GM19372 (cell line): ENCODE results near the gene PRDX2.

Experiments
- ATAC-seq: cut with Tn5 transposase; IDR thresholded peaks from one replicate; pipeline ENCODE4 v1.9.1; 2021; ENCODE audit warnings: mild to moderate bottlenecking, low read depth, moderate library complexity; ENCODE audit not compliant: unreplicated experiment

The PRDX2 gene

DNA sequence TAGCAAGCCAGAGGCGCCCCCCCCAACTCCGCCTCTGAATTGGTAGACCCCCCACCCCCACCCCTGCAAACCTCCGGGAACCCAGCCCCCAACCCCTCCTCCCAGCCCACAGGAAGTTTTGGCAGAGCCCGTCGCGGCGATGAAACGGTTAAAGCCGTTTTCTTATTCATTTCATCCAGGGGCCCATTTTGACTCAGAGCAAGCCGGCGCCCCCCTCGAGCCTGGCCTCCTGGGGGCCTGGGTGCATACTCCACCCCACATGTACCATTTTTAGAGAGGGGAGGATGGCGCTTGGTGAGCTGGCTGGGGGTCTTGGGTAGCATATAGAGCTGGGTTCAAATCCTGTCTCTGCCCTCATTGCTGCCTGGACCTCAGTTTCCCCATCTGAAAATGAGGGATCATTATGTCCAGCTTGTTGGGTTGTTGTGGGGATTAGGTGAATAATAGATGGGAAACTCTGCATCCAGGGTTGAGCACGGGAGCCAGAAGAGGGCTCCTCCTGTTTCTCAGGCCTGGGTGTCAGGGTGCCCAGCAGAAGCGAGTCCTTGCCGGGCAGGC is 18.2 kb downstream of the PRDX2 start:
- no peak for ATAC-seq

GRCh38 chr19:12782424-12783290 is 18.9 kb downstream of the PRDX2 start:
- peak; percentile 47 for ATAC-seq

DNA sequence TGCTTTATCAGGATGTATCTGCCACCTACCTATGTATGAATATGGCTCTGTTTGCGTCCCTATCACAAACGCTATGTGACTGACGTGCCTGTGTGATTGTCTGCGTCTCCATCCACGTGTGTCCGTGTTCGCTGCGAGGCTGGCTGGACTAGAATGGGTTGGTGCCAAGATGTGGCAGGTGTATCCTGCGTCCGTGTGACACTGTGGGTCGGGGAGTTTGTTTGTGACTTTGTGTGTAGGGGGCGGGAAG is 19.5 kb downstream of the PRDX2 start:
- ATAC-seq, result no peak

DNA sequence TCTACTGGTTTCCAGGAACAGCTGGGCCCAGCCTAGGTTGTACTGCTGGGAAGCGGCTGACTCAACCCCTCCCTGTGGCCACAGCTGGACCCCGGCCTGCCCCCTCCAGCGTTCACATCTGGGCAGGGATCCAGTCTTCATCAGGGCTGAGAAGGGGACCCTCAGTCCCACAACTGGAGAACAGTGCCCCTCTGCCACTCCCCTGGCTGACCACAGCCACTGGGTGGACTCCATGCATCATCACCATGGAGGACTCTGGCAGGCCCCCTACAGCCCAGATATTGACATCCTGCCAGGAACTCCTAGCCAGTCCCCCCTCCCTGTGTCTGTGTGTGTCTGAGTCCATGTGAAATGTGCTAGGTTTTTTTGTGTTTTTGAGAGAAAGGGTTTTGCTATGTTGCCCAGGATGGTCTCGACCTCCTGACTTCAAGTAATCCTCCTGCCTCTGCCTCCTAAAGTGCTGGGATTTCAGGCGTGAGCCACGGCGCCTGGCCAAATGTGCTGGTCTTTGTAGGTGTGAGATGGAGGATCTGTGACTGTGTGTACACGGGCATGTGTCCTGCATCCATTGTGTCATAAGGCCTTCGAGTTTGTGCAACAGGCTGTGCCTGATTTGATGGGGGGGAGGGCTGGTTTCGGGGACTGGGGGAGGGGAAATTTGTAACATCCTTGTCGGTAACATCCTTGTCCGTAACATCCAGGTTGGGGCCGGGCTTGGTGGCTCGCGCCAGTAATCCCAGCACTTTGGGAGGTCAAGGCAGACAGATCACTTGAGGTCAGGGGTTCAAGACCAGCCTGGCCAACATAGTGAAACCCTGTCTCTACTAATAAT is 22.2 kb downstream of the PRDX2 start:
- no peak for ATAC-seq

DNA sequence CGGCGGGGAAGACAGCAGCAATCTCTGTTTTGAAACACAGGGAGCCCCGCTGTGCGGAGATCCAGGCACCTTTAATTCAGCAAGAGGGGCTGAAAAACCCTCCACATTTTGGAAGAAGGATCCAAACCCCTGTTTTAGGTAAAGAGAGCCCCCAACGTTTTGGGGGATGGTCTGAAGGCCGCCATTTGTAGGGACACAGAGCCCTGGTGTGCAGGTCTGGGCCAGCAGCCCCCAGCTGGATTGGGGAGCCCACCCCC is 22.8 kb downstream of the PRDX2 start:
- ATAC-seq, result no peak

GRCh38 chr19:12778017-12778904 is 23.3 kb downstream of the PRDX2 start:
- ATAC-seq, result no peak

- ATAC-seq, result no peak
Measured at GRCh38 chr19:12777217-12778016, 24.2 kb downstream of the PRDX2 start.

DNA sequence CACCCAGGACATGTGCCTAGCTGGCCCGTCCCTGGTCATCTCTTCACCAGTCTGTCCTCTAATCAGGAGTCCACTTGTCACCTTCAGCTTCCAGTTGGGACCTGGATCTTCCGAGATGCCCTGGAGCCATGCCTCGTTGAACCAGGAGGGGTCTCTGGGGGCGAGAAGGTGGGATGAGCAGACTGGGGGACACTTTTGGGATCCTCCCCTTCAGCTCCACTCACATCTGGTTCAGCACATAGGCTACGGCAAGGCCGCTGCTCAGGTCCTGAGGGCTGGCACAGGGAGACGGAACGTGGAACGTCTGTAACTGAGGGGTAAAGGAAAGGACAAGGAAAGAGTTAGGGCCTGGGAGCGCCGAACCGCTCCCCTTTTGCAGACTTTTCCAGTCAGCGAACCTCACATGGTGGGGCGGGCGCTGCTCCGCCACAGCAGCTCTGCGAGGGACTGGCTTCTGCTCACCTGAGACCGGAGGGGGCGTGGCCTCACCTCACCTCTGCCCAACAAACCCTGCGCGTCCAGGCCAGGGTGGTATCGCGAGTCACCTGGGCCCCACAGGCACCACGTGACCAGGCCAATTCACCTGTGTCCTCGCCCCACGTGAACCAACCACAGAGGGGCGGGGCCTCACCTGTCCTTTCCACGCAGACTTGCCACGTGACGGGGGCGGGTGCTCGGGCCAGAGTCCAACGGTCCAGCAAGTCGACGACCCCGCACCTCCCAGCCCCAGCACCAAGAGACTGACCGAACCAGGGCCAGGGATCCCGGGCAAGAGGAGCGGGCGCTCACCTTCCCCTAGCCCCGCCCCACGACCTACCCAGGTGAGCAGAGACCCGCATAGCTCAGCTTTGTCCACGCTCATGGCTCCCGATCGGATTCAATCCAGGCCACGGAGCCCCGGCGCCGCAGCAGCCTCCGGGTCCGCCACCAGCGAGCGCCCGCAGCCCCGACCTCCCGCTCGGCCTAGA is 26.7 kb downstream of the PRDX2 start, which contains the start of gene HOOK2:
TSS of gene HOOK2 (minus strand) at position 965 of the 968 bp plus-strand sequence. CDS start at position 862, 103 bp downstream.
- no peak for ATAC-seq

- no peak for ATAC-seq
Measured at GRCh38 chr19:12773571-12773970, 28.0 kb downstream of the PRDX2 start.

DNA sequence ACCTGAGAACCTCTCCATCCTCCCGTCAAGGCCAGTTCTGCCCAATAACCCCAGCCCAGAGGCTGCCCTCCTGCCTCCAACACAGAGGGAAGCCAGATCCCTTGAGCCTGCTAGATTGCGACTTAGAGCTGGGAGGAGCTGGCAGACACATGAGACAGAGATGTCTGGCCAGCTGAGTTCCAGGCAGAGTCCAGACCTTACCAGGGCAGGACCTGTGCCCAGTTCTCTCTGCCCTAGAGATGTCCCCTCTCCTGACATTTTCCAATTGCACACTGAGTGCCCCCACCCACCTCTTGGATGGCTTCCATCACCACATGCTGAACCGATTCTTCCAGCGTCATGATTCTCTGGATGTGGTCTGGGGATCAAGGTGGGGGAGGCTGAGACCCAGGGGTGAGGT is 29.3 kb downstream of the PRDX2 start:
- no peak for ATAC-seq

DNA sequence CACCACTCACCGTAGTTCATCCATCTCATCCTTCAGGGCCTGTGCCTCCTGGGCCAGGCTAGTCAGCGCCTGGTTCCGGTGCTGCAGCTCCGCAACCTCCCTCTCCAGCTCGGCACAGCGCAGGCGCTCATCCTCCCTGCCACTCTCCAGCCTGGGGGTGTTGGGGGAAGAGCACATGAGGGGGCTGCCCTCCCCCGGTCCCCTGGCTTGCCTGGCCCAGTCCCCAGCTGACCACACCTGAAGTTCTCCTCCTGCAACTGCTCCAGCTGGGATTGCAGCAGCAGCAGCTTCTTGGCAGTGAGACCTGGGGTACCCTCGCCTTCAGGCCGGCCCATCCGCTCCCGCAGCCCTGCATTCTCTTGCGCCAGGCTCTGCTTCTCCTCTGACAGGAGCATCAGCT is 30.7 kb downstream of the PRDX2 start:
- ATAC-seq, result no peak

DNA sequence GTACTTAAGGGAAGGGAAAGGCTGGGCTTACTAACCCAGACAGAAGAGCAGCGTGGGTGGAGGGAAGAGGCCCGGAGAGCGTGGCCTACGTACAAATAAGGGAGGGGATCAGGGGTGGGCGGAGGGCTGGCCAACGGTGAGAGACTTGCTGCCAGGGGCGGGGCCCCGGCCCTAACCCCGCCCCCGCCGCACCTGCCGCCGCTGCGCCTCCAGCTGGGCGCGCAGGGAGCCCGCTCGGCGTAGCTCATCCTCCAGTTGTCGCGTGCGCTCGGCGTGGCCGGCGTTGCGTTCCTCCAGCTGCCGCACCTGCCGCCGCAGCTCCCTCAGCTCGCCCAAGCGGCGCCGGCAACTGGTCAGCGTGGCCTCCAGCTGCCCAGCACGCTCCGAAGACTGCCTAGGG is 31.9 kb downstream of the PRDX2 start:
- ATAC-seq, result no peak

DNA sequence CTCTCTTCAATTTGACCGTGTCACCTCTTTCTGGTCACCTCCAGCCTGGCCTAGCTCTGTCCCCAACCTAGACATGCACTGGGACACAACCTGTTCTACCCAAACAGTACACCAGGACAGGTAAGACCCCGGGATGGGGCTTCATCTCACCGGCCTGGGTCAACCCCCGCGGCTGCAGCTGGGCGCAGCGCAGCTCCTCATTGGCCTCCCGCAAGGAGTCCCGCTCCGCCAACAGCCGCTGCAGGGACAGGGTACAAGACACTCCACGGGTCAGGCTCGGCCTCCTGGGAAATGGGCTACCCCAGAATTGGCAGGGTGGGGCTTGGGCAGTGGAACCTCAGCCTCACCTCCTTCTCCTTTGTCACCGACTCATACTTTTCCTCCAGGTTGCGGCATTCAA is 33.9 kb downstream of the PRDX2 start:
- no peak for ATAC-seq

GRCh38 chr19:12767150-12767549 is 34.5 kb downstream of the PRDX2 start:
- ATAC-seq, result no peak

DNA sequence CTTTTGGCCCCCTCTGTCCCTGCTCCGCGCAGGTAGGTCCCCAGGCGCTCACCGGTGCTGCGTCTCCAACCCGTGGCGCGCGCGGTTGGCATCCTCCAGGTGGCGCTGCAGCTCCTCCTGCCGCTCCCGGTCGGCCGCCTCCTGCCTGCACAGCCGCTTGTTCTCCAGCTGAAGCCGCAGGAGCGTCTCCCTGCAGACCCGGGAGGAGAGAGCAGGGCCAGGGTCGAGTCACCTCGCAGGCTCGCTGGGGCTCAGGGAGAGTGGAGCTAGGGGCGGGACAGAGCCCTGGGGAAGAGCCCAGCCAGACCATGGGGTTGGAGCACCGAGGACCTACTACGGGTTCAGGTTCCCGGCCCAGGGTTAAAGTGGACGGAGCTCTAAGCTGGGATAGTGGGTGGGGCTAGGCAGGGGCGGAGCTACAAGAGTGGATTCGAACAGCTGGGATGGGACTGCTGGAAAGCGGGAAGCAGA is 35.5 kb downstream of the PRDX2 start:
- ATAC-seq, result no peak

DNA sequence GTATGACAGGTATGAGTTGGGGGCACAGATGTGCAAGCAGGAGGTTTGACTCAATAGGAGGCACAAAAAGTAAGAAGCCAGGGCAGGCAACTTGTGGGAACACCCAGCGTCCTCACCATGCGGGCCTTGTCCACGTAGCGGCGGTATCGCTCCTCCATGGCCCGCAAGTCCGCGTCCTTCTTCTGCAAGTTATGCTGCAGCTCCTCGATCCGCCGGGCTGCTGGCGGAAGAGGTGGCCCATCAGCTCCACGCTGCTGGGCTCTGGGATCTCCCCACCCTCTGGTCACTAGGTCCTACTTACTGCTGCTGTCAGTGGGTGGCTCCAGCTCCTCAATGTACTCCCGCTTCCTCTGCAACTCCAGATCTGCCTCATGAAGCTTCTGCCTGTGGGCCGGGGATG is 36.9 kb downstream of the PRDX2 start:
- ATAC-seq, result no peak

- ATAC-seq, result no peak
Measured at GRCh38 chr19:12763100-12763499, 38.5 kb downstream of the PRDX2 start.

GRCh38 chr19:12759686-12760085 is 41.9 kb downstream of the PRDX2 start:
- no peak for ATAC-seq
